ENCODE data around the gene EPHA8. TPM values are rescaled to one million over a fixed set of nuclear protein-coding genes. Genes with fewer than 3 reads are reported as not detected.

EPHA8 gene
- polyA plus RNA-seq, 1 of the 3 experiments (the other 2 are of a cell fraction): 0.02 TPM

- H3K4me1 ChIP-seq (ENCODE audit: control insufficient read depth in 1 of 2, insufficient read depth in 2 of 2, low read depth in 1 of 2, low read length in 1 of 2): peaks cover 0 to 34% of the 10 kb centered on the region in 2 experiments; a peak in 1 of 4 replicates
- no peak overlapping the region for H2AFZ ChIP-seq (ENCODE audit: low read depth)
- H3K4me3 ChIP-seq (ENCODE audit: low read depth in 2 of 2, low read length in 1 of 2): no peak overlapping the region
- no peak overlapping the region for H3K27ac ChIP-seq (ENCODE audit: low read depth in 2 of 2, low read length in 1 of 2)
- no peak overlapping the region for H3K9ac ChIP-seq
- H3K27me3 ChIP-seq (ENCODE audit: insufficient read depth): no peaks in the 10 kb centered on the region; the same call in 1 of the 2 replicates
- TF ChIP-seq GATA2 (CRISPR knock-in tag; IDR thresholded peaks at IDR 0.05) (no peak), FOXJ3 (CRISPR knock-in tag; IDR thresholded peaks at IDR 0.05) (no peak), MEF2A (IDR thresholded peaks at IDR 0.05; ENCODE audit: borderline replicate concordance, low read depth) (no peak), YY1 (IDR thresholded peaks at IDR 0.05; ENCODE audit: low read depth) (no peak), NRF1 (IDR thresholded peaks at IDR 0.05; ENCODE audit: low read depth, low read length) (no peak), CTCF (IDR thresholded peaks at IDR 0.05) (no peak), EZH2phosphoT487 (IDR thresholded peaks at IDR 0.05; ENCODE audit: borderline replicate concordance, low read depth) (no peak), MXI1 (IDR thresholded peaks at IDR 0.05; ENCODE audit: low read depth, low read length) (no peak), SMC3 (IDR thresholded peaks at IDR 0.05; ENCODE audit: low read depth, low read length) (no peak), JUND (IDR thresholded peaks at IDR 0.05) (no peak), GABPA (IDR thresholded peaks at IDR 0.05; ENCODE audit: low read depth) (no peak), TCF12 (IDR thresholded peaks at IDR 0.05) (no peak), NFIC (IDR thresholded peaks at IDR 0.05; ENCODE audit: borderline replicate concordance) (no peak), ZBTB33 (IDR thresholded peaks at IDR 0.05; ENCODE audit: borderline replicate concordance, low read depth) (no peak), SIN3A (IDR thresholded peaks at IDR 0.05; ENCODE audit: borderline replicate concordance, low read depth, low read length) (no peak), IRF3 (IDR thresholded peaks at IDR 0.05; ENCODE audit: low read depth, low read length) (no peak)
- no peak for DNase-seq
- ChIA-PET POLR2A (no interaction called here), CTCF (interaction anchor here (2.2 kb wide), 1 partner anchor 24 kb away, joined by 8 read pairs; no protein-coding TSS in a partner anchor)
- H3K9me2 ChIP-seq: no peaks in the 10 kb centered on the region
- no peaks in the 10 kb centered on the region for H3F3A ChIP-seq (replicated peaks; ENCODE audit: insufficient read depth)
- H3K4me2 ChIP-seq: no peak overlapping the region
- WGBS (ENCODE audit: low lambda C conversion rate): 50% methylated on average over 11 of the region's 17 CpGs
- no peaks in the 10 kb centered on the region for H3K36me3 ChIP-seq (replicated peaks in 1 of 2; ENCODE audit: control insufficient read depth in 1 of 2, insufficient read depth in 2 of 2, low read length in 1 of 2)
- H3K79me2 ChIP-seq (ENCODE audit: insufficient read depth): no peaks in the 10 kb centered on the region
- no peaks in the 10 kb centered on the region for H3K9me3 ChIP-seq
- no peaks in the 10 kb centered on the region for H4K20me1 ChIP-seq (ENCODE audit: insufficient read depth)
Measured at GRCh38 chr1:22551591-22551990, 11.7 kb upstream of the EPHA8 start.

All from SK-N-SH (cell line).